Skeletal muscle tissue (tissue), 4 donors: ENCODE results near the gene DLGAP1. TPM values are rescaled to one million over a fixed set of nuclear protein-coding genes. Genes with fewer than 3 reads are reported as not detected.

ENCODE experiments used
- H3K27ac ChIP-seq: one replicate; pipeline ENCODE4 v1.7.0; 2013; ENCODE audit warnings: mild to moderate bottlenecking, low read depth, low read length, inconsistent platforms
- H3K27me3 ChIP-seq, 3 donors: one replicate each; pipeline ENCODE4 v1.7.0; 2013; ENCODE audit warnings: low read length in 3 of 3; ENCODE audit not compliant: control insufficient read depth in 3 of 3, insufficient read depth in 3 of 3
- H3K36me3 ChIP-seq, 3 donors: one replicate each; pipeline ENCODE4 v1.7.0; 2013; ENCODE audit warnings: low read length in 3 of 3; ENCODE audit not compliant: control insufficient read depth in 3 of 3, insufficient read depth in 3 of 3
- H3K4me1 ChIP-seq, 3 donors: one replicate each; pipeline ENCODE4 v1.7.0; 2013; ENCODE audit warnings: low read length in 3 of 3, mild to moderate bottlenecking in 3 of 3; ENCODE audit not compliant: control insufficient read depth in 3 of 3, insufficient read depth in 3 of 3
- H3K4me3 ChIP-seq, 3 donors: one replicate each; pipeline ENCODE4 v1.7.0; 2013; ENCODE audit warnings: low read length in 3 of 3
- H3K9ac ChIP-seq, 3 donors: one replicate each; pipeline ENCODE4 v1.7.0; 2013; ENCODE audit warnings: low read length in 3 of 3, mild to moderate bottlenecking in 3 of 3, moderate library complexity in 2 of 3, low read depth in 1 of 3
- H3K9me3 ChIP-seq, 3 donors: one replicate each; pipeline ENCODE4 v1.7.0; 2013; ENCODE audit warnings: low read length in 3 of 3; ENCODE audit not compliant: control insufficient read depth in 3 of 3
- total RNA-seq: library from RNA; depleted of rRNA; stranded (reverse); fragments of >200 nt; gene quantifications from one replicate; pipeline ENCODE4 v1.2.3, GENCODE V29; 2014
- donor health status: Osteomylitis.

Gene DLGAP1
- total RNA-seq, 1 donor from 2014 or later = 0.52 TPM

GRCh38 chr18:3529077-3529476, 926.0 kb downstream of the DLGAP1 start:
- no peak overlapping the region for H3K27ac ChIP-seq
- no peak overlapping the region for H3K4me3 ChIP-seq
- no peaks in the 10 kb centered on the region for H3K9me3 ChIP-seq
- H3K4me1 ChIP-seq = peaks cover 8 to 16% (median 9%) of the 10 kb centered on the region in 3 donors
- H3K36me3 ChIP-seq = no peaks in the 10 kb centered on the region
- no peak overlapping the region for H3K9ac ChIP-seq
- no peaks in the 10 kb centered on the region for H3K27me3 ChIP-seq

DNA sequence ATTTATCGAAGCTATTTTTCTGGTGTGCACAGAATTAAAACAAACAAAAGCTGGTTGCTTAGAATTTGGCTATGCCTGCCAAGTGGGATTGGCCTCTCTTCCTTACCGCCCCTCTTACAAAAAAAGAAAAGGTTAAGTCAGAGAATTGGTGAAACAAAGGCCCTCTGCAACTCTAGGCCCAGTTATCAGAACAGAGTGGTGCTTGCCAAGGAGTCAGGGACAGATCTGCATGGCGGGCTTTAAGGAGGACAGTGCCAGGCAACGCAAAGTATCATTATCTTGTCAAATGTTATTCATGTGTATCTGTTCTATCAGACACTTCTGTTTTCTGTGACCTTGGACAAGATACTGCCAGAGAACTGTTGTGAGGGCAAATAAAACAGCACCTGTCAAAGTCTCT, 926.9 kb downstream of the DLGAP1 start:
- Histone ChIP-seq H3K4me3 (no peak overlapping the region), H3K36me3 (no peaks in the 10 kb centered on the region), H3K9me3 (no peaks in the 10 kb centered on the region), H3K27me3 (no peaks in the 10 kb centered on the region), H3K27ac (no peak overlapping the region), H3K9ac (no peak overlapping the region), H3K4me1 (peaks cover 8 to 16% (median 9%) of the 10 kb centered on the region in 3 donors)

- Histone ChIP-seq H3K36me3 (no peaks in the 10 kb centered on the region), H3K4me1 (peaks cover 8 to 16% (median 9%) of the 10 kb centered on the region in 3 donors), H3K4me3 (peak overlapping the region; percentile 19 to 53 (median 33)), H3K27me3 (no peaks in the 10 kb centered on the region), H3K27ac (peak overlapping the region; percentile 72), H3K9ac (peak overlapping the region; percentile 5 to 58 (median 16)), H3K9me3 (no peaks in the 10 kb centered on the region)
These were observed 928.4 kb downstream of the DLGAP1 start for GRCh38 chr18:3526421-3527354.

GRCh38 chr18:3525870-3526420, 929.2 kb downstream of the DLGAP1 start:
- H3K9ac ChIP-seq = peak overlapping the region; percentile 5 to 58 (median 16)
- H3K36me3 ChIP-seq = no peaks in the 10 kb centered on the region
- H3K4me1 ChIP-seq = peaks cover 8 to 16% (median 9%) of the 10 kb centered on the region in 3 donors
- peak overlapping the region; percentile 72 for H3K27ac ChIP-seq
- no peaks in the 10 kb centered on the region for H3K27me3 ChIP-seq
- no peaks in the 10 kb centered on the region for H3K9me3 ChIP-seq
- H3K4me3 ChIP-seq = peak overlapping the region; percentile 19 to 53 (median 33)

DNA sequence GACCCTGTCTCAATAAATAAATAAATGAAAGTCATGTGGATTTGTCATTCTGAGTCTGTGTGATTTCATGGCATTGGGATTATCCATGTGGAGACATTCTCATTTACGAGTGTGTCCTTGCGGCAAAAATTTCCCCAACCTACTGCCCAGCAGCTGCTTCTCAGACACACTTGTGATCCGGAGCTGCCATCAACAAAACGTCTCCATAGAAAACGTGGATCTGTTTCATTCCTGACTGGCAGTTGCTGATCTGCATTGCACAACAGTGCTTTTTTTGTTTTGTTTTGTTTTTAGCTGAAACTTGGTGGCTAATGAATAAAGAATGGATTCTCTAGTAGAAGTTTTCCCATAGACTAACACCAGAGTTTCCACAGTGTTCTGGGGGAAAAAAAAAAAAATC, 930.4 kb downstream of the DLGAP1 start:
- no peaks in the 10 kb centered on the region for H3K36me3 ChIP-seq
- no peaks in the 10 kb centered on the region for H3K27me3 ChIP-seq
- no peak overlapping the region for H3K9ac ChIP-seq
- peaks cover 8 to 16% (median 9%) of the 10 kb centered on the region in 3 donors for H3K4me1 ChIP-seq
- H3K27ac ChIP-seq = no peak overlapping the region
- H3K4me3 ChIP-seq = no peak overlapping the region
- H3K9me3 ChIP-seq = no peaks in the 10 kb centered on the region

DNA sequence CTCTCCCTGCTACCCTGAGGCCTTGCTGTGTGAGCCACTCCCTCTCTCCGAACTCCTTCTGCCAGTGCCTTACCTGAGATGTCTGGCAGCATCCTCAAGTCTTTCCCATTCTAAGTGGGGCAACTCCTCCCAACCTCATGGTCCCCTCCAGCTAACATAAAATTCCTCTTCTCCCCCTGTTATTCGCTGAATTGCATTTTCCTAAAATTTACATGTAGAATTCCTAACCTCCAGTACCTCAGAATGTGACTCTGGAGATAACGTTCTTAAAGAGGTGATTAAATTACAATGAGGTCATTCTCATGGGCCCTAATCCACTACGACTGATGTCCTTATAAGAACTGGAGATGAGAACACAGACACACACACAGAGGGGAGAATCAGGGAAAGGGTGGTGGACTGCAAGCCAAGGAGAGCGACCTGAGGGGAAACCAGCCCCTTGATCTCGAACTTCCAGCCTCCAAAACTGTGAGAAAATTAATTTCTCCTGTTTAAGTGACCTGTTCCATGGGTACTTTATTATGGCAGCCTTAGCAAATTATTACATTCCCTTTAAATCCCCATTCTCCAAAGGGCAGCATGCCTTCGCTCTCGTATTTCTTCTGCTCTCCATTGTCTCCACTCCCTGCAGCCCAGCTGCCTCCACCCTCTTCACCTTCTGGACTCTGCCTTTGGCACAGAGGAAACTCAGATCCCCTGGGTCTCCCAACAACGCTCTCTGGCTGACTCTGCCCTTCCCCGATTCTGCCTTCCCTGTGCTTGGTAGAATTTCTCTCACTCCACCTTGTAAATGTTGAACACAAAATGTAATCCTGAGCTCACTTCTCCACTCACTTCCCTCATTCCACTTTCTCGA, 934.6 kb downstream of the DLGAP1 start:
- no peak overlapping the region for H3K27ac ChIP-seq
- H3K4me3 ChIP-seq = no peak overlapping the region
- peaks cover 0 to under 1% (median 0%) of the 10 kb centered on the region in 3 donors for H3K4me1 ChIP-seq
- H3K9ac ChIP-seq = no peak overlapping the region
- no peaks in the 10 kb centered on the region for H3K27me3 ChIP-seq
- H3K9me3 ChIP-seq = no peaks in the 10 kb centered on the region
- no peaks in the 10 kb centered on the region for H3K36me3 ChIP-seq

DNA sequence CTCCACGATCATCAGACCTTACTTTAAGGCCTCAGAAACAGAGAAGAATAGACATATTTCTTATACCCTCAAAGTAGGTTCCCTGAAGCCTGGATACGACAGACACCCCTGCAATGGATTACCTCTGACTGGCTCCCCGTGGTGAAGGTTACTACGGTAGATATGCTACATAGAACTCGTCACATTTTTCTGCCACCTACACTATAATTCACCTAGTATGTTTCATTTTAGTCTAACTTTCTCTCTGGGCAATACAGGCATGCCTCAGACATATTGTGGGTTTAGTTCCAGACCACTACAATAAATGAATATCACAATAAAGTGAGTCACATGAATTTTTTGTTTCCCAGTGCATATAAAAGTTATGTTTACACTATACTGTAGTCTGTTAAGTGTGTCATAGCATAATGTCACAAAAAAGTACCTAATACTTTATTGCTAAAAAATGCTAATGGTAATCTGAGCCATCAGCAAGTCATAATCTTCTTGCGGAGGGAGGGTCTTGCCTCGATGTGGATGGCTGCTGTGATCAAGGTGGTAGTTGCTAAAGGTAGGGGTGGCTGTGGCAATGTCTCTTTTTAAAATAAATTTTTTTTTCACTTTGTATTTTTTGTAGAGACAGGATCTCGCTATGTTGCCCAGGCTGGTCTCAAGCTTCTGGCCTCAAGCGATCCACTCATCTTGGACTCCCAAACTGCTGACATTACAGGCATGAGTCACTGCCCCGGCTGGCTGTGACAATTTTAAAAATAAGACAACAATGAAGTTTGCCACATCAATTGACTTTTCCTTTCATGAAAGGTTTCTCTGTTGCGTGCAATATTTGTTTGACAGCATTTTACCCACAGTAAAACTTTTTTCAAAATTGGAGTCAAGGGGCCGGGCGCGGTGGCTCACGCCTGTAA, 940.5 kb downstream of the DLGAP1 start:
- no peaks in the 10 kb centered on the region for H3K27me3 ChIP-seq
- no peaks in the 10 kb centered on the region for H3K36me3 ChIP-seq
- H3K9me3 ChIP-seq = no peaks in the 10 kb centered on the region
- H3K4me1 ChIP-seq = no peaks in the 10 kb centered on the region
- no peak overlapping the region for H3K4me3 ChIP-seq
- H3K9ac ChIP-seq = no peak overlapping the region
- H3K27ac ChIP-seq = no peak overlapping the region

DNA sequence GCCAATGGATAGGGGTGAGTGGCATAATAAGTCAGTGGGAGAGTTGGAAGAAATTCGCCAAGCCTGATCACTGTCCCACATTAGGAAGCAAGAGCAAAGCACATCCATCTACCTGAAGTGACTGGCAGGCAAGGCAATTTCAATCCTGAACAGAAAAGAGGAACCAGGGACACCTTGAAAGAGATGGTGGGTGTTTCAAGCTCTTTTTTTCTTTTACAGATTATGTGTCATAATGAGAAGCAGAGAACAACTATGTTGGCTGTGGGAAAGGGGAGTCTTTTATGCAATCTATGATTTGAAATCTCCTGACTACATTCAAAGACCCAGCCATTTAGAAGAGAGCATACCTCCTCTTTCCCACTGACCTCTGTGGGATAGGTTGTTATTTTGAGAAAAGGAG, 941.6 kb downstream of the DLGAP1 start:
- Histone ChIP-seq H3K27ac (no peak overlapping the region), H3K9me3 (no peaks in the 10 kb centered on the region), H3K36me3 (no peaks in the 10 kb centered on the region), H3K4me1 (peaks cover 0 to 4% (median 0%) of the 10 kb centered on the region in 3 donors), H3K4me3 (no peak overlapping the region), H3K9ac (no peak overlapping the region), H3K27me3 (no peaks in the 10 kb centered on the region)

DNA sequence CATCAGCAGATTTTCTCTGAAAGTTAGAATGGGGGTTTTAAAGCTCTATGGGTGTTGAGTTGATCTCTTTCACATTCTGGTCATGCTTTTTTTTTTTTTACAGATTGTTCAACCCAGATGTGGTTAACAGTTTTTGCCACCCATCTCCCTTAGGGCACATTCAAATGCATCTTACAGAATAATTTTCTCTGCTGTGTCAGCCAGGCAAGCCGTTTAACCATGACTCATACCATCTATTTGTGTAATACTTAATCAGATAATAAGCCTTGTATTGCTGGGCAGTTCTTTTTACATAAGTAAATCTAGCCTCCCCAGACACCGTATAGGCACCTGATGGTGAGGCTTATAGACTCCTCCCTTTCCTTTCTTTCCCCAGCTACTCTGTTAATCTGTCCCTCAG, 943.1 kb downstream of the DLGAP1 start:
- peaks cover 0 to 4% (median 0%) of the 10 kb centered on the region in 3 donors for H3K4me1 ChIP-seq
- no peaks in the 10 kb centered on the region for H3K27me3 ChIP-seq
- no peak overlapping the region for H3K27ac ChIP-seq
- no peak overlapping the region for H3K4me3 ChIP-seq
- no peak overlapping the region for H3K9ac ChIP-seq
- no peaks in the 10 kb centered on the region for H3K9me3 ChIP-seq
- no peaks in the 10 kb centered on the region for H3K36me3 ChIP-seq
